Left forelimb (tissue), 1 donor: Measurements from ENCODE around the gene ALDH4A1.

Experiments used
- DNase-seq: peaks from one replicate; pipeline ENCODE4 v3.0.0-alpha.2; 2018; ENCODE audit warnings: low spot score

Gene ALDH4A1

GRCh38 chr1:18939398-18940302, 37.3 kb upstream of the ALDH4A1 start:
- no peak for DNase-seq

GRCh38 chr1:18938707-18939070, 36.3 kb upstream of the ALDH4A1 start:
- no peak for DNase-seq

GRCh38 chr1:18938008-18938706, 35.8 kb upstream of the ALDH4A1 start:
- DNase-seq, result no peak

GRCh38 chr1:18937539-18937938, 35.2 kb upstream of the ALDH4A1 start:
- no peak for DNase-seq

- DNase-seq, result no peak
Observed at GRCh38 chr1:18936814-18937481, 34.6 kb upstream of the ALDH4A1 start.

GRCh38 chr1:18936471-18936813, 34.1 kb upstream of the ALDH4A1 start:
- no peak for DNase-seq

- no peak for DNase-seq
Observed at GRCh38 chr1:18934205-18935000, 32.0 kb upstream of the ALDH4A1 start.

GRCh38 chr1:18932879-18933278, 30.5 kb upstream of the ALDH4A1 start:
- no peak for DNase-seq

GRCh38 chr1:18932387-18932786, 30.0 kb upstream of the ALDH4A1 start:
- DNase-seq, result no peak

- DNase-seq, result no peak
Observed at GRCh38 chr1:18931730-18932129, 29.4 kb upstream of the ALDH4A1 start.

- DNase-seq, result no peak
Observed at GRCh38 chr1:18929686-18930085, 27.3 kb upstream of the ALDH4A1 start.

GRCh38 chr1:18928985-18929384, 26.6 kb upstream of the ALDH4A1 start:
- no peak for DNase-seq

GRCh38 chr1:18928406-18928805, 26.1 kb upstream of the ALDH4A1 start:
- DNase-seq, result no peak

GRCh38 chr1:18927654-18928272, 25.4 kb upstream of the ALDH4A1 start:
- no peak for DNase-seq

GRCh38 chr1:18927082-18927653, 24.8 kb upstream of the ALDH4A1 start:
- no peak for DNase-seq

GRCh38 chr1:18926315-18927081, 24.1 kb upstream of the ALDH4A1 start:
- no peak for DNase-seq

GRCh38 chr1:18925279-18925678, 22.9 kb upstream of the ALDH4A1 start:
- DNase-seq, result no peak

GRCh38 chr1:18924221-18924691, 21.9 kb upstream of the ALDH4A1 start:
- DNase-seq, result no peak

- DNase-seq, result no peak
Observed at GRCh38 chr1:18923756-18924211, 21.4 kb upstream of the ALDH4A1 start.
